ENCODE results near the gene WDR88. TPM values are rescaled to one million over a fixed set of nuclear protein-coding genes. Genes with fewer than 3 reads are reported as not detected.
"Not testable (repeated sequence)": the region's sequence is repeated elsewhere in the genome, so short reads cannot be mapped to it uniquely, and the experiment has no call there.

The WDR88 gene
- total RNA-seq, 1 donor, result not detected

DNA sequence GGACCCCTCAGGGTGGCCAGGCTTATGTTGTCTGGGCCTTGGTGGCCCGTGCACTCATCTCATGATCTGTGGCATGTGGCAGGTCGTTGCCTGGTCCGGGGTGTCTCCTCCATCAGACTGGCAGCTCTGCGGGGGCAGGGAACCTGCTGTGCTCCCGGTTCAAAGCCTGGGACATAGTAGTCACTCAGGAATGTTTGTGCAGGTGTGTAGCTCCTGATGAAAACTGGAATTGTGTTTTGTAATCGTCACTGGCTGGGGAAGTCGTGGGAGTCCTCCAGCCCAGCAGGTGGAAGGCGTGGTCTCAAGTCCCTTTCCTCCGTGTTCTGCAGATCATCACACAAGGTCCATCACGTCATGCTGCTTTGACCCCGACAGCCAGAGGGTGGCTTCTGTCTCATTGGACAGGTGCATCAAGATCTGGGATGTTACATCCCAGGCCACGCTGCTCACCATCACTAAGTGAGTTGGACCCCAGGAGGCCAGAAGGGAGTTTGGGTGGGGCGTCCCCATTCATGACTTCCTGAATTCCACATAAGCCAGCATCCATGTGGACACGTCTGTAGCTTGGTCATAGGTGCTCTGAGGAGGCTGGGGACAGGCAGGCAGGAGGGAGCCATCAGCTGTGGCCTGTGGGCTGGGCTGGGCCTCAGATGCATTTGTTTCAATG is 19.1 kb downstream of the WDR88 start:
- no peaks in the 10 kb centered on the region for H3K9me3 ChIP-seq (ENCODE audit: low read depth, low read length)
- no peak overlapping the region for H3K4me3 ChIP-seq (ENCODE audit: low read length)
- peaks cover 23% of the 10 kb centered on the region for H3K4me1 ChIP-seq (ENCODE audit: insufficient read depth, low read length)

DNA sequence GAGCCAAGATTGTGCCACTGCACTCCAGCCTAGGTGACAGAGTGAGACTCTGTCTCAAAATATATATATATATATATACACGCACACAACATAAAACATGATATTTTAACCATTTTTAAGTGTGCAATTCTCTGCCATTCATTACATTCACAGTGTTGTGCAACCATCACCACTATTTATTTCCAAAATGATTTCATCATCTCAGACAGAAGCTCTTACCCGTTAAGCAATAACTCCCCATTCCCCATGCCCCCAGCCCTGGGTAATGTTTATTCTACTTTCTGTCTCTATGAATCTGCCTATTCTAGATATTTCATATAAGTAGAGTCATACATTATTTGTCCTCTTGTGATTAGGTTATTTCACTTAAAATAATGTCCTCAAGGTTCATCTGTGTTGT is 20.3 kb downstream of the WDR88 start:
- Histone ChIP-seq H3K9me3 (ENCODE audit: low read depth, low read length) (no peaks in the 10 kb centered on the region), H3K27me3 (ENCODE audit: insufficient read depth, low read length) (no peaks in the 10 kb centered on the region), H3K4me1 (ENCODE audit: insufficient read depth, low read length) (peaks cover 31% of the 10 kb centered on the region), H3K4me3 (ENCODE audit: low read length) (no peak overlapping the region)

More for the DNA sequence above, 19.1 kb downstream of the WDR88 start:
- no peaks in the 10 kb centered on the region for H3K27me3 ChIP-seq (ENCODE audit: insufficient read depth, low read length)

- H3K9me3 ChIP-seq (ENCODE audit: low read depth, low read length); H3K27me3 ChIP-seq (ENCODE audit: insufficient read depth, low read length); H3K4me3 ChIP-seq (ENCODE audit: low read length): not testable (repeated sequence)
- H3K4me1 ChIP-seq (ENCODE audit: insufficient read depth, low read length), result peaks cover 31% of the 10 kb centered on the region
Measured at GRCh38 chr19:33152625-33153024, 20.7 kb downstream of the WDR88 start.

DNA sequence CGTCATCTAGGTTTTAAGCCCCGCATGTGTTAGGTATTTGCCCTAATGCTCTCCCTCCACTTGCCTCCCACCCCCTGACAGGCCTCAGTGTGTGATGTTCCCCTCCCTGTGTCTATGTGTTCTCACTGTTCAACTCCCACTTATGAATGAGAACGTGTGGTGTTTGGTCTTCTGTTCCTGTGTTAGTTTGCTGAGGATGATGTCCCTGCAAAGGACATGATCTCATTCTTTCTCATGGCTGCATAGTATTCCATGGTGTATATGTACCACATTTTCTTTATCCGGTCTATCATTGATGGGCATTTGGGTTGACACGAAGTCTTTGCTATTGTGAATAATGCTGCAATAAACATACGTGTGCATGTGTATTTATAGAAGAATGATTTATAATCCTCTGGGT is 22.4 kb downstream of the WDR88 start:
- not testable (repeated sequence) for H3K27me3 ChIP-seq (ENCODE audit: insufficient read depth, low read length); H3K9me3 ChIP-seq (ENCODE audit: low read depth, low read length); H3K4me3 ChIP-seq (ENCODE audit: low read length)
- H3K4me1 ChIP-seq (ENCODE audit: insufficient read depth, low read length), result peaks cover 46% of the 10 kb centered on the region

DNA sequence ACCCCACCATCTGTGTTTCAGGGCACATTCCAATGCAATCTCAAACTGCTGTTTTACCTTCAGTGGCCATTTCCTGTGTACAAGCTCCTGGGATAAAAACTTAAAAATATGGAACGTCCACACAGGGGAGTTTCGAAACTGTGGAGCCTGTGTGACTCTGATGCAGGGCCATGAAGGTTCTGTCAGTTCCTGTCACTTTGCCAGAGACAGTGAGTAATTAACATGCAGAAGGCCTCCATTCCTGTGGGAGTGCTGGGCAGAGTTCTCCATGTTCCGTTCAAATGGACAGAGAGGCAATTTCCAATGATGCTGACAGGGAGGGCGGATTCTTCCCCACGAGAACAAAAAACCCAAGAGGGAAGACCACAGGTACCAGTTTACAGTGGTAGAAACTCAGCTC is 24.4 kb downstream of the WDR88 start:
- Histone ChIP-seq H3K27me3 (ENCODE audit: insufficient read depth, low read length) (no peaks in the 10 kb centered on the region), H3K9me3 (ENCODE audit: low read depth, low read length) (no peaks in the 10 kb centered on the region), H3K4me3 (ENCODE audit: low read length) (no peak overlapping the region), H3K4me1 (ENCODE audit: insufficient read depth, low read length) (peaks cover 63% of the 10 kb centered on the region)

GRCh38 chr19:33157906-33158305 is 26.0 kb downstream of the WDR88 start:
- H3K4me3 ChIP-seq (ENCODE audit: low read length), result no peak overlapping the region
- H3K27me3 ChIP-seq (ENCODE audit: insufficient read depth, low read length), result no peaks in the 10 kb centered on the region
- peaks cover 56% of the 10 kb centered on the region for H3K4me1 ChIP-seq (ENCODE audit: insufficient read depth, low read length)
- no peaks in the 10 kb centered on the region for H3K9me3 ChIP-seq (ENCODE audit: low read depth, low read length)

- Histone ChIP-seq H3K4me3 (ENCODE audit: low read length) (no peak overlapping the region), H3K4me1 (ENCODE audit: insufficient read depth, low read length) (peaks cover 53% of the 10 kb centered on the region), H3K9me3 (ENCODE audit: low read depth, low read length) (no peaks in the 10 kb centered on the region), H3K27me3 (ENCODE audit: insufficient read depth, low read length) (no peaks in the 10 kb centered on the region)
Measured at GRCh38 chr19:33158365-33158764, 26.5 kb downstream of the WDR88 start.

- Histone ChIP-seq H3K4me1 (ENCODE audit: insufficient read depth, low read length) (peaks cover 57% of the 10 kb centered on the region), H3K4me3 (ENCODE audit: low read length) (no peak overlapping the region), H3K27me3 (ENCODE audit: insufficient read depth, low read length) (no peaks in the 10 kb centered on the region), H3K9me3 (ENCODE audit: low read depth, low read length) (no peaks in the 10 kb centered on the region)
Measured at GRCh38 chr19:33159149-33159548, 27.2 kb downstream of the WDR88 start.

GRCh38 chr19:33159893-33160292 is 28.0 kb downstream of the WDR88 start:
- H3K9me3 ChIP-seq (ENCODE audit: low read depth, low read length), result no peaks in the 10 kb centered on the region
- H3K27me3 ChIP-seq (ENCODE audit: insufficient read depth, low read length), result no peaks in the 10 kb centered on the region
- H3K4me3 ChIP-seq (ENCODE audit: low read length), result no peak overlapping the region
- H3K4me1 ChIP-seq (ENCODE audit: insufficient read depth, low read length), result peaks cover 57% of the 10 kb centered on the region

GRCh38 chr19:33161201-33161600 is 29.3 kb downstream of the WDR88 start:
- H3K27me3 ChIP-seq (ENCODE audit: insufficient read depth, low read length), result no peaks in the 10 kb centered on the region
- H3K9me3 ChIP-seq (ENCODE audit: low read depth, low read length), result no peaks in the 10 kb centered on the region
- H3K4me3 ChIP-seq (ENCODE audit: low read length), result no peak overlapping the region
- peaks cover 54% of the 10 kb centered on the region for H3K4me1 ChIP-seq (ENCODE audit: insufficient read depth, low read length)

- no peaks in the 10 kb centered on the region for H3K27me3 ChIP-seq (ENCODE audit: insufficient read depth, low read length)
- H3K4me3 ChIP-seq (ENCODE audit: low read length), result no peak overlapping the region
- H3K4me1 ChIP-seq (ENCODE audit: insufficient read depth, low read length), result peaks cover 39% of the 10 kb centered on the region
- H3K9me3 ChIP-seq (ENCODE audit: low read depth, low read length), result no peaks in the 10 kb centered on the region
Measured at GRCh38 chr19:33163481-33163880, 31.6 kb downstream of the WDR88 start.

DNA sequence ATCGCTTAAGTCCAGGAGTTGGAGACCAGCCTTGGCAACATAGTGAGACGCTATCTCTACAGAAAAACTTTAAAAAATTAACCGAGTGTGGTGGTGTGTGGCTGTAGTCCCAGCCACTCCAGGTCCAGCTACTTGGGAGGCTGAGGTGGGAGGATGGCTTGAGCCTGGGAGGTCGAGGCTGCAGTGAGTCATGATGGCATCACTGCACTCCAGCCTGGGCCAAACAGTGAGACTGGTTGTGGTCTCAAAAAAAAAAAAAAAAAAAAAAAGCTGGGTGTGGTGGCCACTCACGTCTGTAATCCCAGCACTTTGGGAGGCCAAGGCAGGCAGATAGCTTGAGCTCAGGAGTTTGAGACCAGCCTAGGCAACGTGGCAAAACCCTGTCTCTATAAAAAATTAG is 34.1 kb downstream of the WDR88 start:
- not testable (repeated sequence) for H3K4me3 ChIP-seq (ENCODE audit: low read length); H3K27me3 ChIP-seq (ENCODE audit: insufficient read depth, low read length); H3K9me3 ChIP-seq (ENCODE audit: low read depth, low read length)
- H3K4me1 ChIP-seq (ENCODE audit: insufficient read depth, low read length), result peaks cover 16% of the 10 kb centered on the region

DNA sequence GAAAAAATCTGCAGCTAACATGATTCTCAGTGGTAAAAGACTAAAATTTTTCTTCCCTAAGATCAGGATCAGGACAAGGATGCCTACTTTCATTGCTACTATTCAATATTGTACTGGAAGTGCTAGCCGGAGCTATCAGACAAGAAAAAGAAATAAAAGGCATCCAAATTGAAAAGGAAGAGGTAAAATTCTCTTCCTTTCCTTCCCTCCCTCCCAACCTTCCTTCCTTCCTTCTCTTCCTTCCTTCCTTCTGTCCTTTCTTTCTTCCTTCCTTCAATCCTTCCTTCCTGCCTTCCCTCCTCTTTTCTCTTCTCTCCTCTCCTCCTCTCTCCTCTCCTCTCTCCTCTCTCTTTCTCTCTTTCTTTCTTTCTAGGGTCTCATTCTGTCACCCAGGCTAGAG is 35.5 kb downstream of the WDR88 start:
- Histone ChIP-seq H3K4me3 (ENCODE audit: low read length) (no peak overlapping the region), H3K9me3 (ENCODE audit: low read depth, low read length) (no peaks in the 10 kb centered on the region), H3K27me3 (ENCODE audit: insufficient read depth, low read length) (no peaks in the 10 kb centered on the region), H3K4me1 (ENCODE audit: insufficient read depth, low read length) (peaks cover 8% of the 10 kb centered on the region)

DNA sequence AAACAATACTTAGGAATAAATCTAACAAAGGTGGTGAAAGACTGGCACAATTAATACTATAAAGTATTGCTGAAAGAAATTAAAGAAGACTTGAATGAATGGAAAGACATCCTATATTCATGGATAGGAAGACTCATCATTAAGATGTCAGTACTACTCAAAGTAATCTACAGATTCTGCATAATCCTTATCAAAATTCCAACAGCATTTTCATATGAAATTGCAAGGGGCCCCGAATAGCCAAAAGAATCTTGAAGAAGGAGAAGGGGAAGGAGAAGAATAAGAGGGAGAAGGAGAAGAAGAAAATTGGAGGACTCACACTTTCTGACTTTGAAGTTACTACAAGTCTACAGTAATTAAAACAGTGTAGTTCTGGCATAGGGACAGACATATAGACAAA is 36.6 kb downstream of the WDR88 start:
- H3K27me3 ChIP-seq (ENCODE audit: insufficient read depth, low read length), result no peaks in the 10 kb centered on the region
- no peak overlapping the region for H3K4me3 ChIP-seq (ENCODE audit: low read length)
- H3K9me3 ChIP-seq (ENCODE audit: low read depth, low read length), result no peaks in the 10 kb centered on the region
- peaks cover 18% of the 10 kb centered on the region for H3K4me1 ChIP-seq (ENCODE audit: insufficient read depth, low read length)

GRCh38 chr19:33171222-33171795 is 39.4 kb downstream of the WDR88 start:
- Histone ChIP-seq H3K9me3 (ENCODE audit: low read depth, low read length) (no peaks in the 10 kb centered on the region), H3K4me1 (ENCODE audit: insufficient read depth, low read length) (peaks cover 39% of the 10 kb centered on the region), H3K27me3 (ENCODE audit: insufficient read depth, low read length) (no peaks in the 10 kb centered on the region), H3K4me3 (ENCODE audit: low read length) (no peak overlapping the region)

DNA sequence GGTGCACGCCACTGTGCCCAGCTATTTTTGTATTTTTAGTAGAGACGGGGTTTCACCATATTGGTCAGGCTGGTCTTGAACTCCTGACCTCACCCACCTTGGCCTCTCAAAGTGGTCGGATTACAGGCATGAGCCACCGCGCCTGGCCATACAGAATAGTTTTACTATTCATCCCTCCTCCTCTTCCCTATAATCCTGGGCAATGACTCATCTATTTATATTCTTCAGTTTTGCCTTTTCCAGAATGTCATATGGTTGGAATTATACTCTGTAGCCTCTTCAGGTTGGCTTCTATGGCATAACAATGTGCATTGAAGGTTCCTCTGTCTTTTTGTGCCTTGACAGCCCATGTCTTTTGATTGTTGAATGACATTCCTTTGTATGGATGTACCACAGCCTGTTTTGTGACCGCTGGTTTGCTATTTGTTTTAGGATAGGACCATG is 40.0 kb downstream of the WDR88 start:
- no peaks in the 10 kb centered on the region for H3K9me3 ChIP-seq (ENCODE audit: low read depth, low read length)
- H3K4me3 ChIP-seq (ENCODE audit: low read length), result no peak overlapping the region
- H3K27me3 ChIP-seq (ENCODE audit: insufficient read depth, low read length), result no peaks in the 10 kb centered on the region
- H3K4me1 ChIP-seq (ENCODE audit: insufficient read depth, low read length), result peaks cover 39% of the 10 kb centered on the region

All from mononuclear cell (primary cell).